PC-3 (cell line): ENCODE measurements around the gene MTF1.

Experiments
- CTCF ChIP-seq: fragments of 300-600 bp; sonication (generic); conservative IDR thresholded peaks from 2 replicates; pipeline ENCODE4 v1.5.1; 2017; ENCODE audit warnings: antibody characterized with exemption, low read depth, mild to moderate bottlenecking, low read length
- EZH2 ChIP-seq: fragments of 300-600 bp; sonication (generic); IDR thresholded peaks from one replicate; pipeline ENCODE4 v1.6.1; 2017; ENCODE audit warnings: antibody characterized with exemption, mild to moderate bottlenecking, low read length; ENCODE audit not compliant: unreplicated experiment

- no peak for TF ChIP-seq CTCF
- TF ChIP-seq EZH2, result no peak
Observed at GRCh38 chr1:37901893-37902225, 42.5 kb upstream of the MTF1 start.
